H1 (cell line): ENCODE data around the gene ICA1. TPM values are rescaled to one million over a fixed set of nuclear protein-coding genes. Genes with fewer than 3 reads are reported as not detected.

Experiments
- ATF2 ChIP-seq: IDR thresholded peaks from 2 replicates; pipeline ENCODE4 v1.6.1; 2012; ENCODE audit warnings: low read length, inconsistent platforms
- polyA plus RNA-seq, 7 experiments: library from polyadenylated mRNA; depleted of rRNA in 3 of 7; stranded (reverse) in 5 of 7; unstranded in 2 of 7; fragments of >200 nt in 5 of 7; fragments of 200-250 nt in 2 of 7; gene quantifications; 1 replicate in 5 of 7; 2 replicates in 1 of 7; 4 replicates in 1 of 7; pipeline versions ENCODE4 v1.2.1 to v1.2.3, GENCODE V29; 2011 to 2013; ENCODE audit warnings: missing spikeins in 2 of 7, mixed read lengths in 2 of 7
- total RNA-seq: library from RNA; stranded (reverse); fragmentation: NEBNext Ultra II Directional; extraction: Animal tissue kit (Norgen Biotek cat#: 25700); gene quantifications from 2 replicates; pipeline ENCODE4 v1.2.1, GENCODE V29; 2021

ICA1 gene
- total and polyA plus RNA-seq, 2 of the 8 experiments (the other 6 are each of a cell fraction or from before 2014, with no cell fraction given), result 14.9 to 37.1 TPM

- no peak for TF ChIP-seq ATF2
These were observed 197.1 kb downstream of the ICA1 start (continued) for GRCh38 chr7:8064828-8065227.
